GM18868 (cell line): ENCODE results near the gene C4orf46.
A peak's percentile ranks its signal among the peaks of the same experiment; 100 is the strongest.
"Not testable (repeated sequence)": the region's sequence is repeated elsewhere in the genome, so short reads cannot be mapped to it uniquely, and the experiment has no call there.

Source experiments
- ATAC-seq: cut with Tn5 transposase; IDR thresholded peaks from one replicate; pipeline ENCODE4 v1.9.1; 2021; ENCODE audit warnings: mild to moderate bottlenecking, moderate library complexity; ENCODE audit not compliant: unreplicated experiment

C4orf46 gene

GRCh38 chr4:158671665-158671914 lies at the start of gene C4orf46:
C4orf46 (minus strand) TSS chr4:158671887; CDS start chr4:158671801, 86 bp downstream.
- no peak for ATAC-seq

GRCh38 chr4:158715802-158716201 lies 44.1 kb upstream of the C4orf46 start:
- no peak for ATAC-seq

GRCh38 chr4:158714937-158715336 lies 43.2 kb upstream of the C4orf46 start:
- ATAC-seq = no peak

GRCh38 chr4:158712622-158713021 lies 40.9 kb upstream of the C4orf46 start:
- peak; percentile 53 for ATAC-seq

GRCh38 chr4:158710814-158711213 lies 39.1 kb upstream of the C4orf46 start:
- no peak for ATAC-seq

GRCh38 chr4:158704274-158704673 lies 32.6 kb upstream of the C4orf46 start:
- ATAC-seq = no peak

- ATAC-seq = no peak
Observed at GRCh38 chr4:158688813-158689212, 17.1 kb upstream of the C4orf46 start.

- no peak for ATAC-seq
Observed at GRCh38 chr4:158682066-158682465, 10.4 kb upstream of the C4orf46 start.

- ATAC-seq = no peak
Observed at GRCh38 chr4:158681629-158682028, 9.9 kb upstream of the C4orf46 start.

- ATAC-seq = no peak
Observed at GRCh38 chr4:158678767-158679166, 7.1 kb upstream of the C4orf46 start.

- ATAC-seq = no peak
Observed at GRCh38 chr4:158676076-158676475, 4.4 kb upstream of the C4orf46 start.

GRCh38 chr4:158673633-158674032 lies 1.9 kb upstream of the C4orf46 start:
- ATAC-seq = no peak

GRCh38 chr4:158671915-158672806 lies 474 bp upstream of the C4orf46 start, which contains the start of gene ETFDH:
ETFDH (plus strand) TSS chr4:158672296; CDS start chr4:158672457, 161 bp downstream.
- peak; percentile 80 for ATAC-seq

GRCh38 chr4:158670975-158671664 lies 567 bp downstream of the C4orf46 start:
- peak; percentile 40 for ATAC-seq

- no peak for ATAC-seq
Observed at GRCh38 chr4:158669310-158669709, 2.4 kb downstream of the C4orf46 start.

- ATAC-seq = no peak
Observed at GRCh38 chr4:158667651-158668198, 4.0 kb downstream of the C4orf46 start.

- no peak for ATAC-seq
Observed at GRCh38 chr4:158666892-158667291, 4.8 kb downstream of the C4orf46 start.

- no peak for ATAC-seq
Observed at GRCh38 chr4:158664806-158665205, 6.9 kb downstream of the C4orf46 start.

- ATAC-seq = not testable (repeated sequence)
Observed at GRCh38 chr4:158663707-158664625, 7.7 kb downstream of the C4orf46 start.

- not testable (repeated sequence) for ATAC-seq
Observed at GRCh38 chr4:158663255-158663654, 8.4 kb downstream of the C4orf46 start.

- ATAC-seq = no peak
Observed at GRCh38 chr4:158657291-158657690, 14.4 kb downstream of the C4orf46 start.
